IMR-90 (cell line): ENCODE measurements around the gene ACOXL.

ENCODE experiments used
- CEBPB ChIP-seq: IDR thresholded peaks from 2 replicates; pipeline ENCODE4 v1.6.1; 2012; ENCODE audit warnings: low read depth, low read length, improper control_type of control experiment
- CHD1 ChIP-seq: IDR thresholded peaks from 2 replicates; pipeline ENCODE4 v1.6.1; 2012; ENCODE audit warnings: low read depth, low read length, improper control_type of control experiment
- MAFK ChIP-seq: IDR thresholded peaks from 2 replicates; pipeline ENCODE4 v1.6.1; 2012; ENCODE audit warnings: low read depth, low read length, improper control_type of control experiment
- MXI1 ChIP-seq: IDR thresholded peaks from 2 replicates; pipeline ENCODE4 v1.6.1; 2012; ENCODE audit warnings: low read depth, mild to moderate bottlenecking, low read length, moderate library complexity, borderline replicate concordance
- POLR2A ChIP-seq: IDR thresholded peaks from 2 replicates; pipeline ENCODE4 v1.6.1; 2012; ENCODE audit warnings: mild to moderate bottlenecking, low read depth, low read length
- RAD21 ChIP-seq: IDR thresholded peaks from 2 replicates; pipeline ENCODE4 v1.6.1; 2012; ENCODE audit warnings: low read length, improper control_type of control experiment
- RCOR1 ChIP-seq: IDR thresholded peaks from 2 replicates; pipeline ENCODE4 v1.6.1; 2012; ENCODE audit warnings: mild to moderate bottlenecking, low read length, improper control_type of control experiment; ENCODE audit not compliant: insufficient replicate concordance
- TF ChIP-seq, protein P1 (sequence below): conservative IDR thresholded peaks from 2 replicates; pipeline ENCODE4 v1.5.1; 2012; ENCODE audit warnings: mild to moderate bottlenecking, low read depth, low read length, improper control_type of control experiment
- TF ChIP-seq, protein P2 (sequence below): fragments of 150-350 bp; IDR thresholded peaks from 2 replicates; pipeline ENCODE4 v1.6.1; 2017; ENCODE audit warnings: mild to moderate bottlenecking, antibody characterized with exemption, low read length, low read depth

DNA sequence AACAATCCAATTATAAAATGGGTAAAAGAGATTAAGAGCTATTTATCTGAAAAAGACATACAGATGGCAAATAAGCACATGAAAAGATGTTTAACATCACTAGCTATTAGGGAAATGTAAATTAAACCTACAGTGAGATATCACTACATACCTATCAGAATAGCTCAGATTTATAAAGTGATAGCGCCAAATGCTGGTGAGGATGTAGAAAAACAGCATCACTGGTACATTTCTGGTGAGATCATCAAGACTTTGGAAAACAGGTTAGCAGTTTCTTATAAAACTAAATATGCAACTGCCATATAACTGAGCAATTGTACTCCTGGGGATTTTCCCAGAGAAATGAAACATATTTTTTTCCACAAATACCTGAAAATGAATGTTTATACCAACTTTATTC is 100.4 kb downstream of the ACOXL start:
- TF ChIP-seq, protein P1, sequence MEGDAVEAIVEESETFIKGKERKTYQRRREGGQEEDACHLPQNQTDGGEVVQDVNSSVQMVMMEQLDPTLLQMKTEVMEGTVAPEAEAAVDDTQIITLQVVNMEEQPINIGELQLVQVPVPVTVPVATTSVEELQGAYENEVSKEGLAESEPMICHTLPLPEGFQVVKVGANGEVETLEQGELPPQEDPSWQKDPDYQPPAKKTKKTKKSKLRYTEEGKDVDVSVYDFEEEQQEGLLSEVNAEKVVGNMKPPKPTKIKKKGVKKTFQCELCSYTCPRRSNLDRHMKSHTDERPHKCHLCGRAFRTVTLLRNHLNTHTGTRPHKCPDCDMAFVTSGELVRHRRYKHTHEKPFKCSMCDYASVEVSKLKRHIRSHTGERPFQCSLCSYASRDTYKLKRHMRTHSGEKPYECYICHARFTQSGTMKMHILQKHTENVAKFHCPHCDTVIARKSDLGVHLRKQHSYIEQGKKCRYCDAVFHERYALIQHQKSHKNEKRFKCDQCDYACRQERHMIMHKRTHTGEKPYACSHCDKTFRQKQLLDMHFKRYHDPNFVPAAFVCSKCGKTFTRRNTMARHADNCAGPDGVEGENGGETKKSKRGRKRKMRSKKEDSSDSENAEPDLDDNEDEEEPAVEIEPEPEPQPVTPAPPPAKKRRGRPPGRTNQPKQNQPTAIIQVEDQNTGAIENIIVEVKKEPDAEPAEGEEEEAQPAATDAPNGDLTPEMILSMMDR, result no peak
- TF ChIP-seq POLR2A (no peak), CHD1 (no peak), RCOR1 (no peak), MAFK (no peak), CEBPB (no peak), RAD21 (no peak), MXI1 (no peak)
- TF ChIP-seq, protein P2, sequence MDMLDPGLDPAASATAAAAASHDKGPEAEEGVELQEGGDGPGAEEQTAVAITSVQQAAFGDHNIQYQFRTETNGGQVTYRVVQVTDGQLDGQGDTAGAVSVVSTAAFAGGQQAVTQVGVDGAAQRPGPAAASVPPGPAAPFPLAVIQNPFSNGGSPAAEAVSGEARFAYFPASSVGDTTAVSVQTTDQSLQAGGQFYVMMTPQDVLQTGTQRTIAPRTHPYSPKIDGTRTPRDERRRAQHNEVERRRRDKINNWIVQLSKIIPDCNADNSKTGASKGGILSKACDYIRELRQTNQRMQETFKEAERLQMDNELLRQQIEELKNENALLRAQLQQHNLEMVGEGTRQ, result no peak
